Neuron (in vitro differentiated cells): ENCODE measurements around the gene C21orf91.

Source experiments
- H2AFZ ChIP-seq: one replicate; pipeline ENCODE4 v1.6.1; 2013; ENCODE audit warnings: low read depth, mild to moderate bottlenecking, inconsistent platforms, low read length, moderate library complexity
- H3K27me3 ChIP-seq: one replicate; pipeline ENCODE4 v1.6.1; 2013; ENCODE audit warnings: low read length; ENCODE audit not compliant: insufficient read depth
- H3K36me3 ChIP-seq: one replicate; pipeline ENCODE4 v1.6.1; 2013; ENCODE audit warnings: low read length; ENCODE audit not compliant: insufficient read depth
- H3K4me1 ChIP-seq: one replicate; pipeline ENCODE4 v1.6.1; 2013; ENCODE audit warnings: low read length; ENCODE audit not compliant: insufficient read depth
- H3K4me3 ChIP-seq: 2 replicates; pipeline ENCODE4 v1.5.1; 2013; ENCODE audit warnings: mild to moderate bottlenecking, low read length, moderate library complexity
- H3K9me3 ChIP-seq: one replicate; pipeline ENCODE4 v1.6.1; 2013; ENCODE audit warnings: low read length

The C21orf91 gene

DNA sequence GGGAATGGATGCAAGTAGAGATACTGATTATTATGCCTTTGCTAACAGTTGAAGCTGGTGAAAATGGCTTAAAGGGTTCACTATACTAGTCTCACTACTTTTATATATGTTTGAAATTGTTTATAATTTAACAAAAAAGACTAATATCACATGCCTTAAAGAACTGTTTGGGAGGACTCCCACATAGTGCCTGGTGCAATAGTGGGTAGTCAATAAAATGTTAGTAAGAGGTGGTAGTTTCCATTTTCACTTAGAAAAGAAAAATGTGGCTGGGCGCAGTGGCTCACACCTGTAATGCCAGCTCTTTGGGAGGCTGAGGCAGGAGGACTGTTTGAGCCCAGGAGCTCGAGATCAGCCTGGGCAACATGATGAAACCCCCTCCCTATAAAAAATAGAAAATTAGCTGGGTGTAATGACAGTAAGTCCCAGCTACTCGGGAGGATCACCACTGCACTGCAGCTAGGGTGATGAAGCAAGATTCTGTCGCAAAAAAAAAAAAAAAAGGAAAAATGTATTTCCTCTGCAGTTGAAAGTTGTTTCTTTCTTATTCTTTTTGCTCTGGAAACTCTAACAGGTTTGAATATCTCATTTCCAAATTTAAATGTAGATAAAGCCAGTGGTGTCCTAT lies 24.5 kb downstream of the C21orf91 start:
- Histone ChIP-seq H3K36me3 (peaks cover 39% of the 10 kb centered on the region), H3K4me3 (no peak overlapping the region), H2AFZ (no peak overlapping the region), H3K27me3 (no peaks in the 10 kb centered on the region), H3K9me3 (no peaks in the 10 kb centered on the region), H3K4me1 (no peaks in the 10 kb centered on the region)

DNA sequence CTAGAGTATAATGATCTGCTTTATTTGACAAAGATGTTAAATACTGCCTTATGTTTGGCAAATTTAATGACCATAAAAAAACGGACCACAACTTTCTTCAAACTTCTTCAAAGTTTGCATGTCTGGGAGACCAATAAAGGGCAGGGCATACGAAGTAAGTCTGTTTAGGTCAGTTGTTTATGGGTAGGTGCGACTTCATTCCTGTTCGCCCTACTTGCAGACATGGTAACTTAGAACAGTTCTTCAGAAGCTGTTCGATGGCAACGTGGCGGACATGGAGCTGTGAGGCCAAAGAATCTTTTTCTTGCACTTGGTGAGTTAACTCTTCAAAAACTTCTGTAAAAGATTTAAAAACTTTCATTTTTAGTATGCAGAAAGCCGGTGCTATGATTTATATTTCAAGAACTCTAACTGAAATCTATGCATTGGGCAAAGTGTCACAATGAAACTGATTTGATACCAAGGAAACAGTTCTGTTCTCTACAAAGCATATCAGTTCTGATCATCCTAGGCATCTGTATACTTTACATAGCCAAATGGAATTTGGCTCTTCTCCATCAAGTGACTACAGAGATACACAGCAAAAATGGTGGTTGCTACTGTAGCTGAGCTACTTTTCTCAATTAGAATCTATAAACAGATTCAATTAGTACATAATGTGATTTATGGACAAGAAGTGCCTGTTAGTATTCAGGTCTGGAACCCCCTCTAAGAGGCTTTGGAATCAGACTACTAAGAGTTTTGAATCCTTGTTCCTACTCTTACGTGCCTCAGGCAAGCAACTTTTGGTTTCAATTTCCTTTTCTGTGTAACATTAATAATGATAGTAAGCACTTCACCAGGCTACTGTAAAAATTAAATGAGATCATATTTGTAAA lies 25.7 kb downstream of the C21orf91 start:
- Histone ChIP-seq H3K27me3 (no peaks in the 10 kb centered on the region), H3K4me3 (no peak overlapping the region), H2AFZ (no peak overlapping the region), H3K9me3 (no peaks in the 10 kb centered on the region), H3K36me3 (peaks cover 39% of the 10 kb centered on the region), H3K4me1 (no peaks in the 10 kb centered on the region)

GRCh38 chr21:17789656-17790055 lies 29.5 kb downstream of the C21orf91 start:
- Histone ChIP-seq H3K27me3 (no peaks in the 10 kb centered on the region), H3K9me3 (peaks cover 8% of the 10 kb centered on the region), H3K4me3 (no peak overlapping the region), H3K4me1 (no peaks in the 10 kb centered on the region), H3K36me3 (peaks cover 40% of the 10 kb centered on the region), H2AFZ (no peak overlapping the region)

GRCh38 chr21:17789069-17789468 lies 30.1 kb downstream of the C21orf91 start:
- Histone ChIP-seq H3K36me3 (peaks cover 35% of the 10 kb centered on the region), H3K4me3 (no peak overlapping the region), H3K4me1 (no peaks in the 10 kb centered on the region), H3K9me3 (peaks cover 8% of the 10 kb centered on the region), H3K27me3 (no peaks in the 10 kb centered on the region), H2AFZ (no peak overlapping the region)

- H3K36me3 ChIP-seq, result peaks cover 23% of the 10 kb centered on the region
- H3K4me3 ChIP-seq, result no peak overlapping the region
- peaks cover 8% of the 10 kb centered on the region for H3K9me3 ChIP-seq
- no peak overlapping the region for H2AFZ ChIP-seq
- H3K4me1 ChIP-seq, result no peaks in the 10 kb centered on the region
- no peaks in the 10 kb centered on the region for H3K27me3 ChIP-seq
Measured at GRCh38 chr21:17786851-17787181, 32.3 kb downstream of the C21orf91 start.

GRCh38 chr21:17786071-17786850 lies 32.9 kb downstream of the C21orf91 start:
- peaks cover 8% of the 10 kb centered on the region for H3K9me3 ChIP-seq
- no peak overlapping the region for H3K4me3 ChIP-seq
- no peaks in the 10 kb centered on the region for H3K4me1 ChIP-seq
- H2AFZ ChIP-seq, result no peak overlapping the region
- H3K36me3 ChIP-seq, result peaks cover 22% of the 10 kb centered on the region
- no peaks in the 10 kb centered on the region for H3K27me3 ChIP-seq

DNA sequence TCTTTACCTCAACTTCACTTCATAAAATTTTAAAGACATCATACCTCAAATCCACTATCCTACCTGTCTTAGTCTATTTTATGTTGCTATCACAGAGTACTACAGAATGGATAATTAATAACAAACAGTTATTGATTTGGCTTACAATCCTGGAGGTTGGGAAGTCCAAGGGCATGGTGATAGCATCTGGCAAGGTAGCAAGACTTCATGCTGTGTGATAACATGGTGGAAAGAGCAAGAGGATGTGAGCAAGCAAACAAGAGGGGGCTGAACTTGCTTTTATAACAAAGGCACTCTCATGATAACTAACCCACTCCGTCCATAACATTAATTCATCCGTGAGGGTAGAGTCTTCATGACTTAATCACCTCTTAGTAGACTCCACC lies 33.8 kb downstream of the C21orf91 start:
- Histone ChIP-seq H2AFZ (no peak overlapping the region), H3K9me3 (peaks cover 8% of the 10 kb centered on the region), H3K27me3 (no peaks in the 10 kb centered on the region), H3K36me3 (peaks cover 21% of the 10 kb centered on the region), H3K4me1 (no peaks in the 10 kb centered on the region), H3K4me3 (no peak overlapping the region)

DNA sequence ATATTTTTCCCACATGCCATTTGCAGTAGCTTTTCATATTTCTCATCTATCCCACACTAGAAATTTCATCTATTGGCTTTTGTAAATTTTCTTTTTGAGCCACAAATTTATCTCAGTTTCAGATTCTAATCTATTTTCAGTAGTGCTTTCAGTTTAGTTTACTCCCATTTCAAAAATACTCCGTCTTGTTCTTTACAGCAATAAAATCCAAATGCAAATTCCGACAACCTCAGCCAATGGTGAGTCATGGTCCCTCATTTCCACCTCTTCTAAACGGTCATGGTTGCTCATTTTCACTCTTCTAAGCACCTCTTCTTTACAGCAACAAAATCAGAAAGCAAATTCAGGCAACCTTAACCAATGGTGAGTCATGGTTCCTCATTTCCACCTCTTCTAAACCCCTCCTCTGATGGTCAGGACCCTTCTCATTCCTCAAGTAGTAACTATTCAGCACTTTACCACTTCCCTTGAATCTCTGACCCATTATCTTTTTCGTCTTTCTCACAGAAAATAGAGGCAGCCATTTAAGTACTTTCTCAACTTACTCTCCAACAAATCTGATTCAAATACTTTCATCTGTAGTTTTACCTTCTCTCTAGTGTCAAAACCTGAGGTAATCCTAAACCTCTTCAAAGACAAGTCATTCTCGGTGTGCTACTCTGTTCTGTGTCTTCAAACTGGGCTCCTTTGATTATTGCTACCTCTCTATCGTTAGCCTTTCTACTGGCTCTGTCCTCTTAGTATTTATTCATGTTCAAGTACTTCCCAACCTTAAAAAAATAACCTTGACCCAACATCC lies 34.4 kb downstream of the C21orf91 start:
- Histone ChIP-seq H3K4me1 (no peaks in the 10 kb centered on the region), H2AFZ (no peak overlapping the region), H3K9me3 (peaks cover 8% of the 10 kb centered on the region), H3K36me3 (peaks cover 19% of the 10 kb centered on the region), H3K4me3 (no peak overlapping the region), H3K27me3 (no peaks in the 10 kb centered on the region)

DNA sequence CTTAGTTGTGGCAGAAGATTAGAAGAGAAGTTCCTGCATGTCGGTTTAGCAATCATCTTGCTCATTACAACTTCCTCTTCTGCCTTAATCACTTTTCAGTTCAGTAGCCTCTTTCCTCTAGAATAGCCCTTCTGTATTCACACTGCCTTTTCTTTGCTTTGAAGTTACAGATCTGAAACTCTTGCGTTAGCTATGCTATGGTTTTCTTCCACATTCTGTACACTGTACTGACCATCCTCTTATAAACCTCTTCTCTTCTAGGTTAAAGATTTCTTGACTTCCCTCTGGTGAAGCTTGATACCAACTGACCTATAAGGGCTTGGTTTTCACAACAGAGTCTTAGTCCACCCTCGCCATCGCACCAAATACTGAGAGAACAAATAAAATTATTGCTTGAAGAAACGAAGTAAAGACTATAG lies 35.0 kb downstream of the C21orf91 start:
- no peaks in the 10 kb centered on the region for H3K4me1 ChIP-seq
- H2AFZ ChIP-seq, result no peak overlapping the region
- H3K9me3 ChIP-seq, result peaks cover 8% of the 10 kb centered on the region
- no peak overlapping the region for H3K4me3 ChIP-seq
- no peaks in the 10 kb centered on the region for H3K27me3 ChIP-seq
- peaks cover 19% of the 10 kb centered on the region for H3K36me3 ChIP-seq

- H3K4me3 ChIP-seq, result no peak overlapping the region
- no peak overlapping the region for H2AFZ ChIP-seq
- no peaks in the 10 kb centered on the region for H3K4me1 ChIP-seq
- peaks cover 19% of the 10 kb centered on the region for H3K36me3 ChIP-seq
- H3K9me3 ChIP-seq, result peaks cover 8% of the 10 kb centered on the region
- H3K27me3 ChIP-seq, result no peaks in the 10 kb centered on the region
Measured at GRCh38 chr21:17783481-17784179, 35.5 kb downstream of the C21orf91 start.

DNA sequence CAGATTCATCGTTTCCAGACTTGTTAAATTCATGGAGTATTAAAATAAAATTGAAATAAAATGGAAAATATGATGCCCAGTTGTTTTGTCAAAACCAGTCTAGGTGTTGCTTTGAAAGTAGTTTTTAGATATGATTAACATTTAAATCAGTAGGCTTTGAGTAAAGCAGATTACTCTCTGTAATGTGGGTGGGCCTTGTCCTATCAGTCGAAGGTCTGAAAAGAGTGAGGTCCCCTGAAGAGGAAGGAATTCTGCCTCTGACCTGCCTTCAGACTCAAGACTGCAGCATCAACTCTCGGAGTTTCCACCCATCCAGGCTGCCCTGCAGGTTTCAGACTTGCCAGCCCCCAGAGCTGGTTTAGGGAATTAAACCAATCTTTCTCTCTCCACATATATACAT lies 36.2 kb downstream of the C21orf91 start:
- Histone ChIP-seq H3K4me3 (no peak overlapping the region), H3K27me3 (no peaks in the 10 kb centered on the region), H3K36me3 (peaks cover 19% of the 10 kb centered on the region), H3K4me1 (no peaks in the 10 kb centered on the region), H3K9me3 (peaks cover 8% of the 10 kb centered on the region), H2AFZ (no peak overlapping the region)

- no peaks in the 10 kb centered on the region for H3K4me1 ChIP-seq
- H2AFZ ChIP-seq, result no peak overlapping the region
- peaks cover 8% of the 10 kb centered on the region for H3K9me3 ChIP-seq
- peaks cover 13% of the 10 kb centered on the region for H3K36me3 ChIP-seq
- no peak overlapping the region for H3K4me3 ChIP-seq
- H3K27me3 ChIP-seq, result no peaks in the 10 kb centered on the region
Measured at GRCh38 chr21:17782051-17782450, 37.1 kb downstream of the C21orf91 start.
